ENCODE results near the gene TBL1X. TPM values are rescaled to one million over a fixed set of nuclear protein-coding genes. Genes with fewer than 3 reads are reported as not detected.
A peak's percentile ranks its signal among the peaks of the same experiment; 100 is the strongest.

The TBL1X gene
- total and polyA plus RNA-seq, 2 of the 4 experiments (the other 2 are of a cell fraction): 16.2 to 20.8 TPM

GRCh38 chrX:9677098-9677739 lies 212.4 kb downstream of the TBL1X start:
- no peak overlapping the region for H2BK20ac ChIP-seq (ENCODE audit: low read depth, low read length)
- H2BK15ac ChIP-seq (ENCODE audit: low read depth, low read length): no peak overlapping the region
- peaks cover 6% of the 10 kb centered on the region for H3K36me3 ChIP-seq (ENCODE audit: control insufficient read depth, insufficient read depth, low read length)
- ChIA-PET POLR2A (ENCODE audit: unreplicated experiment) (no interaction called here), CTCF (no interaction called here)
- no peak overlapping the region for H4K91ac ChIP-seq (ENCODE audit: insufficient read depth, low read depth, low read length)
- H3K9me1 ChIP-seq (ENCODE audit: insufficient read depth, low read length): peaks cover 8% of the 10 kb centered on the region
- H3K4me2 ChIP-seq (ENCODE audit: low read depth, low read length): peak overlapping the region; percentile 28; the same call in 1 of the 2 replicates
- dilution Hi-C loops (cut with HindIII; ENCODE audit: low sequenced_read_pairs, unreplicated experiment) (no loop called here), in situ Hi-C loops (cut with MboI; ENCODE audit: low sequenced_read_pairs) (no loop called here), intact Hi-C loops (cut with micrococcal nuclease) (no loop called here)
- BruUV-seq (replicated peaks): no TSS peak
- no peak overlapping the region for H3K9ac ChIP-seq (ENCODE audit: low read depth, low read length)
- H2BK120ac ChIP-seq (ENCODE audit: low read depth, low read length): no peak overlapping the region
- H2AFZ ChIP-seq (replicated peaks; ENCODE audit: low read length, poor library complexity): no peak overlapping the region
- H2AK9ac ChIP-seq (replicated peaks; ENCODE audit: low read depth, low read length, poor library complexity): no peak overlapping the region
- H2BK5ac ChIP-seq (ENCODE audit: low read depth, low read length, poor library complexity, severe bottlenecking): no peak overlapping the region
- no peak overlapping the region; the same call in 1 of the 2 replicates for H3K14ac ChIP-seq (replicated peaks; ENCODE audit: low read depth, low read length)
- no peak overlapping the region for H2AK5ac ChIP-seq (ENCODE audit: low read depth, low read length)
- H3K9me3 ChIP-seq (ENCODE audit: control insufficient read depth, insufficient read depth, low read length): peaks cover 3% of the 10 kb centered on the region; the same call in 1 of the 2 replicates
- no peak overlapping the region for H3K56ac ChIP-seq (ENCODE audit: extremely low read depth, insufficient read depth, low read length)
- no CpG with 5 or more reads among the region's 7 CpGs for WGBS, 2 experiments (ENCODE audit: extremely low coverage in 2 of 2, insufficient read length in 1 of 2)
- no peak overlapping the region for H4K5ac ChIP-seq (ENCODE audit: low read depth, low read length)
- no peaks in the 10 kb centered on the region for H3K27me3 ChIP-seq (ENCODE audit: control insufficient read depth, insufficient read depth, low read length)
- peaks cover 4 to 61% of the 10 kb centered on the region in 2 experiments; a peak in 3 of 4 replicates for H3K79me1 ChIP-seq (ENCODE audit: low read depth in 1 of 2, low read length in 2 of 2)
- H3K4ac ChIP-seq (ENCODE audit: low read depth, low read length): no peak overlapping the region
- DNase-seq (peak; percentile 64), ATAC-seq (ENCODE audit: low read depth) (no peak)
- no peaks in the 10 kb centered on the region; the same call in 1 of the 2 replicates for H3K4me1 ChIP-seq (ENCODE audit: control insufficient read depth, insufficient read depth, low read length)
- no peaks in the 10 kb centered on the region for H4K20me1 ChIP-seq (ENCODE audit: insufficient read depth, low read length)
- no peak for TF ChIP-seq RFX5 (IDR thresholded peaks at IDR 0.05; ENCODE audit: low read depth, low read length)
- TF ChIP-seq BHLHE40 (IDR thresholded peaks at IDR 0.05; ENCODE audit: low read depth, low read length): no peak
- no peak for TF ChIP-seq RAD21 (IDR thresholded peaks at IDR 0.05; ENCODE audit: low read length)
- no peak for TF ChIP-seq NFE2L2 (IDR thresholded peaks at IDR 0.05; ENCODE audit: low read depth, low read length)
- TF ChIP-seq FOS (IDR thresholded peaks at IDR 0.05; ENCODE audit: low read depth, low read length): no peak
- TF ChIP-seq CTCF (conservative IDR thresholded peaks at IDR 0.05; ENCODE audit: low read depth, low read length): no peak
- no peak for TF ChIP-seq ELK1 (IDR thresholded peaks at IDR 0.05; ENCODE audit: borderline replicate concordance, low read depth, low read length)
- TF ChIP-seq SMC3 (IDR thresholded peaks at IDR 0.05; ENCODE audit: low read depth, low read length): no peak
- no peak for TF ChIP-seq CEBPB (IDR thresholded peaks at IDR 0.05; ENCODE audit: low read depth, low read length)
- TF ChIP-seq MXI1 (IDR thresholded peaks at IDR 0.05; ENCODE audit: borderline replicate concordance, low read depth, low read length): no peak
- no peak for TF ChIP-seq POLR2A (IDR thresholded peaks at IDR 0.05; ENCODE audit: low read depth, low read length)
- TF ChIP-seq MAFK (IDR thresholded peaks at IDR 0.05; ENCODE audit: low read depth, low read length): no peak
- TF ChIP-seq MAZ (IDR thresholded peaks at IDR 0.05; ENCODE audit: borderline replicate concordance, low read depth, low read length): no peak
- no peak for TF ChIP-seq CHD1 (IDR thresholded peaks at IDR 0.05; ENCODE audit: low read depth, low read length)
- TF ChIP-seq USF2 (IDR thresholded peaks at IDR 0.05; ENCODE audit: low read depth, low read length): no peak
- no peak overlapping the region for H3K18ac ChIP-seq (ENCODE audit: low read depth, low read length)
- no peak overlapping the region for H3K23ac ChIP-seq (ENCODE audit: low read depth, low read length)
- no peak overlapping the region for H3K27ac ChIP-seq (ENCODE audit: insufficient read depth, low read length)
- H4K8ac ChIP-seq (ENCODE audit: low read depth in 2 of 2, low read length in 2 of 2): no peak overlapping the region
- H3K4me3 ChIP-seq (ENCODE audit: insufficient read depth, low read depth, low read length): no peak overlapping the region

All from IMR-90 (cell line).